GM18520 (cell line): ENCODE data around the gene CCDC38.
"Not testable (repeated sequence)": the region's sequence is repeated elsewhere in the genome, so short reads cannot be mapped to it uniquely, and the experiment has no call there.

ENCODE experiments used
- ATAC-seq: cut with Tn5 transposase; IDR thresholded peaks from one replicate; pipeline ENCODE4 v1.9.1; 2021; ENCODE audit not compliant: unreplicated experiment

CCDC38 gene

GRCh38 chr12:95942524-95943329 is at the start of gene CCDC38:
CCDC38 (minus strand) TSS chr12:95942614; CDS start chr12:95936509, 6,105 bp downstream.
- ATAC-seq: peak; percentile 96

GRCh38 chr12:95990136-95990535 is 47.7 kb upstream of the CCDC38 start:
- ATAC-seq: no peak

GRCh38 chr12:95989504-95990123 is 47.2 kb upstream of the CCDC38 start:
- no peak for ATAC-seq

- no peak for ATAC-seq
Measured at GRCh38 chr12:95988506-95989275, 46.3 kb upstream of the CCDC38 start.

GRCh38 chr12:95986635-95987570 is 44.5 kb upstream of the CCDC38 start:
- ATAC-seq: no peak

- ATAC-seq: no peak
Measured at GRCh38 chr12:95984682-95985081, 42.3 kb upstream of the CCDC38 start.

GRCh38 chr12:95982602-95983001 is 40.2 kb upstream of the CCDC38 start:
- ATAC-seq: no peak

- ATAC-seq: no peak
Measured at GRCh38 chr12:95980437-95980836, 38.0 kb upstream of the CCDC38 start.

- no peak for ATAC-seq
Measured at GRCh38 chr12:95978774-95979173, 36.4 kb upstream of the CCDC38 start.

GRCh38 chr12:95978351-95978750 is 35.9 kb upstream of the CCDC38 start:
- no peak for ATAC-seq

GRCh38 chr12:95977764-95978305 is 35.4 kb upstream of the CCDC38 start:
- ATAC-seq: no peak

GRCh38 chr12:95976416-95976832 is 34.0 kb upstream of the CCDC38 start:
- ATAC-seq: no peak

- ATAC-seq: no peak
Measured at GRCh38 chr12:95975491-95975890, 33.1 kb upstream of the CCDC38 start.

GRCh38 chr12:95974358-95974757 is 31.9 kb upstream of the CCDC38 start:
- ATAC-seq: no peak

GRCh38 chr12:95972832-95973456 is 30.5 kb upstream of the CCDC38 start:
- no peak for ATAC-seq

GRCh38 chr12:95970905-95971304 is 28.5 kb upstream of the CCDC38 start:
- no peak for ATAC-seq

- ATAC-seq: not testable (repeated sequence)
Measured at GRCh38 chr12:95969116-95969515, 26.7 kb upstream of the CCDC38 start.

- ATAC-seq: no peak
Measured at GRCh38 chr12:95967301-95967700, 24.9 kb upstream of the CCDC38 start.

GRCh38 chr12:95966287-95966870 is 24.0 kb upstream of the CCDC38 start:
- ATAC-seq: no peak
